HFFc6 (cell line): ENCODE measurements around the gene RASGRP3. TPM values are rescaled to one million over a fixed set of nuclear protein-coding genes. Genes with fewer than 3 reads are reported as not detected.

Experiments used
- DNase-seq: peaks from one replicate; pipeline ENCODE4 v3.0.0-alpha.2; 2018
- H3K27ac Mint-ChIP-seq: 2 replicates; pipeline ENCODE4 v1.8.0; 2020; ENCODE audit warnings: mild to moderate bottlenecking, mixed read lengths
- H3K27me3 Mint-ChIP-seq: 2 replicates; pipeline ENCODE4 v1.8.0; 2021; ENCODE audit warnings: mild to moderate bottlenecking, moderate library complexity, mixed read lengths; ENCODE audit not compliant: insufficient read depth
- H3K36me3 Mint-ChIP-seq: 2 replicates; pipeline ENCODE4 v1.8.0; 2021; ENCODE audit warnings: low read depth, mixed read lengths
- H3K4me1 Mint-ChIP-seq: 2 replicates; pipeline ENCODE4 v1.8.0; 2020; ENCODE audit warnings: low read depth, mixed read lengths
- H3K4me3 Mint-ChIP-seq: 2 replicates; pipeline ENCODE4 v1.8.0; 2020; ENCODE audit warnings: mild to moderate bottlenecking, moderate library complexity, mixed read lengths
- H3K9me3 Mint-ChIP-seq: 2 replicates; pipeline ENCODE4 v1.8.0; 2020; ENCODE audit warnings: mild to moderate bottlenecking, mixed read lengths
- CTCF ChIP-seq: fragments of 200-600 bp; sonication (generic); IDR thresholded peaks from 2 replicates; pipeline ENCODE4 v1.5.0; 2021; ENCODE audit warnings: antibody characterized with exemption, mild to moderate bottlenecking
- total RNA-seq, 6 experiments: library from RNA; stranded (reverse); fragmentation: NEBNext Ultra II Directional; extraction: Animal tissue kit (Norgen Biotek cat#: 25700); gene quantifications; 2 replicates in 1 of 6; 3 replicates in 5 of 6; pipeline ENCODE4 v1.2.3, GENCODE V29; 2021

RASGRP3 gene
- total RNA-seq, 6 experiments from 2014 or later, result 1.7 to 4.6 (median 3.0) TPM

GRCh38 chr2:33526921-33527320 is 50.5 kb downstream of the RASGRP3 start:
- Mint-ChIP-seq H3K4me3 (no peak overlapping the region), H3K9me3 (no peaks in the 10 kb centered on the region), H3K36me3 (peaks cover 14% of the 10 kb centered on the region), H3K4me1 (peaks cover 55% of the 10 kb centered on the region), H3K27ac (no peak overlapping the region), H3K27me3 (peaks cover 2% of the 10 kb centered on the region)
- no peak for TF ChIP-seq CTCF
- no peak for DNase-seq

- Mint-ChIP-seq H3K27ac (peak overlapping the region; percentile 67; the same call in 1 of the 2 replicates), H3K4me3 (no peak overlapping the region), H3K27me3 (no peaks in the 10 kb centered on the region; the same call in 1 of the 2 replicates), H3K36me3 (peaks cover 10% of the 10 kb centered on the region), H3K9me3 (no peaks in the 10 kb centered on the region), H3K4me1 (peaks cover 71% of the 10 kb centered on the region)
- no peak for DNase-seq
- TF ChIP-seq CTCF, result no peak
Observed at GRCh38 chr2:33528441-33528950, 52.0 kb downstream of the RASGRP3 start.

- Mint-ChIP-seq H3K27ac (peak overlapping the region; percentile 97), H3K4me1 (peaks cover 73% of the 10 kb centered on the region), H3K27me3 (no peaks in the 10 kb centered on the region; the same call in 1 of the 2 replicates), H3K4me3 (peak overlapping the region; percentile 63), H3K36me3 (peaks cover 10% of the 10 kb centered on the region), H3K9me3 (no peaks in the 10 kb centered on the region)
- peak; percentile 99 for DNase-seq
- peak; percentile 72 for TF ChIP-seq CTCF
Observed at GRCh38 chr2:33529771-33530481, 53.5 kb downstream of the RASGRP3 start.

GRCh38 chr2:33530690-33531548 is 54.5 kb downstream of the RASGRP3 start:
- Mint-ChIP-seq H3K4me1 (peaks cover 77% of the 10 kb centered on the region), H3K9me3 (no peaks in the 10 kb centered on the region), H3K27ac (peak overlapping the region; percentile 97), H3K27me3 (no peaks in the 10 kb centered on the region; the same call in 1 of the 2 replicates), H3K4me3 (peak overlapping the region; percentile 64), H3K36me3 (peaks cover 10% of the 10 kb centered on the region)
- no peak for TF ChIP-seq CTCF
- peak; percentile 17 for DNase-seq

- Mint-ChIP-seq H3K4me1 (peaks cover 71% of the 10 kb centered on the region), H3K36me3 (peaks cover 10% of the 10 kb centered on the region), H3K9me3 (no peaks in the 10 kb centered on the region), H3K27me3 (no peaks in the 10 kb centered on the region; the same call in 1 of the 2 replicates), H3K27ac (peak overlapping the region; percentile 97), H3K4me3 (peak overlapping the region; percentile 64; the same call in 1 of the 2 replicates)
- DNase-seq, result peak; percentile 14
- TF ChIP-seq CTCF, result no peak
Observed at GRCh38 chr2:33531549-33532059, 55.2 kb downstream of the RASGRP3 start.
